ENCODE results near the gene DHRS4L2. TPM values are rescaled to one million over a fixed set of nuclear protein-coding genes. Genes with fewer than 3 reads are reported as not detected.
A peak's percentile ranks its signal among the peaks of the same experiment; 100 is the strongest.
"Not testable (repeated sequence)": the region's sequence is repeated elsewhere in the genome, so short reads cannot be mapped to it uniquely, and the experiment has no call there.

DHRS4L2 gene
- total RNA-seq (2014; rRNA removed; shearing (Covaris generic)) = 6.9 TPM in 2 replicates

- DNase-seq (ENCODE audit: low spot score) = not testable (repeated sequence)
Observed at GRCh38 chr14:23988607-23989363, at the start of gene DHRS4L2. TSS of gene DHRS4L2 (plus strand) at chr14:23988929. CDS start at chr14:23988948, 19 bp downstream.

- no peak for DNase-seq (ENCODE audit: low spot score)
Observed at GRCh38 chr14:23939607-23940326, 49.0 kb upstream of the DHRS4L2 start.

- DNase-seq (ENCODE audit: low spot score) = no peak
Observed at GRCh38 chr14:23941230-23941629, 47.5 kb upstream of the DHRS4L2 start.

- no peak for DNase-seq (ENCODE audit: low spot score)
Observed at GRCh38 chr14:23941669-23942068, 47.1 kb upstream of the DHRS4L2 start.

GRCh38 chr14:23942587-23942986 is 46.1 kb upstream of the DHRS4L2 start:
- DNase-seq (ENCODE audit: low spot score) = no peak

GRCh38 chr14:23949069-23949468 is 39.7 kb upstream of the DHRS4L2 start:
- DNase-seq (ENCODE audit: low spot score) = not testable (repeated sequence)

GRCh38 chr14:23950411-23951135 is 38.2 kb upstream of the DHRS4L2 start:
- no peak for DNase-seq (ENCODE audit: low spot score)

- not testable (repeated sequence) for DNase-seq (ENCODE audit: low spot score)
Observed at GRCh38 chr14:23951136-23951466, 37.6 kb upstream of the DHRS4L2 start.

GRCh38 chr14:23951590-23952201 is 37.0 kb upstream of the DHRS4L2 start:
- no peak for DNase-seq (ENCODE audit: low spot score)

GRCh38 chr14:23953116-23953463 is 35.6 kb upstream of the DHRS4L2 start:
- DNase-seq (ENCODE audit: low spot score) = not testable (repeated sequence)

- peak; percentile 60 for DNase-seq (ENCODE audit: low spot score)
Observed at GRCh38 chr14:23953464-23954278, 35.1 kb upstream of the DHRS4L2 start, which contains the start of gene DHRS4. TSS of gene DHRS4 (plus strand) at chr14:23953770. CDS start at chr14:23953789, 19 bp downstream.

- not testable (repeated sequence) for DNase-seq (ENCODE audit: low spot score)
Observed at GRCh38 chr14:23954279-23954614, 34.5 kb upstream of the DHRS4L2 start.

GRCh38 chr14:23954965-23955364 is 33.8 kb upstream of the DHRS4L2 start:
- not testable (repeated sequence) for DNase-seq (ENCODE audit: low spot score)

- DNase-seq (ENCODE audit: low spot score) = not testable (repeated sequence)
Observed at GRCh38 chr14:23955811-23956210, 32.9 kb upstream of the DHRS4L2 start.

GRCh38 chr14:23957913-23958569 is 30.7 kb upstream of the DHRS4L2 start:
- not testable (repeated sequence) for DNase-seq (ENCODE audit: low spot score)

GRCh38 chr14:23960899-23961298 is 27.8 kb upstream of the DHRS4L2 start:
- DNase-seq (ENCODE audit: low spot score) = not testable (repeated sequence)

- DNase-seq (ENCODE audit: low spot score) = not testable (repeated sequence)
Observed at GRCh38 chr14:23961704-23962103, 27.0 kb upstream of the DHRS4L2 start.

- not testable (repeated sequence) for DNase-seq (ENCODE audit: low spot score)
Observed at GRCh38 chr14:23969130-23969480, 19.6 kb upstream of the DHRS4L2 start.

- not testable (repeated sequence) for DNase-seq (ENCODE audit: low spot score)
Observed at GRCh38 chr14:23969481-23970282, 19.0 kb upstream of the DHRS4L2 start.

GRCh38 chr14:23970283-23970659 is 18.5 kb upstream of the DHRS4L2 start:
- DNase-seq (ENCODE audit: low spot score) = not testable (repeated sequence)
